Measurements from ENCODE around the gene C2orf15.

C2orf15 gene

DNA sequence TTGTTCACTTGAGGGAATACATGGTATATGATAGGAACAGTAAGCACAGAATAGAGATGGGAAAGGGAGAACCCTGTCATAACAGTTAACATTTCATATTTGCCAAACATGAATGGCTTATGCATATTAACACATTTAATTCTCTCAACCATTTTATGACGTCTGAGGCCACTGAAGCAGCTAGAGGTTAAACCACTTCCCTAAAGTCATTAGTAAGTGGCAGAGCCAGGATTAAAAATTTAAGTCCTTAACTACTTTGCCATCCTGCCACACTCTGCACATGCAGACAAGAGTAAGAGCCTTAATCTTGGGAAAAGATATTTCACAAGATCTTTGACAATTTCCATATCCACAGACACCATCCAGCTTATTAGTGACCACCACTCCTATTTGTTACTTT is 15.4 kb downstream of the C2orf15 start:
- no peak for DNase-seq
- no peaks in the 10 kb centered on the region for H3K4me1 ChIP-seq
- H3K4me3 ChIP-seq (ENCODE audit: low read depth, low read length) = no peak overlapping the region
- H3K27me3 ChIP-seq = no peaks in the 10 kb centered on the region
- TF ChIP-seq, protein P1, sequence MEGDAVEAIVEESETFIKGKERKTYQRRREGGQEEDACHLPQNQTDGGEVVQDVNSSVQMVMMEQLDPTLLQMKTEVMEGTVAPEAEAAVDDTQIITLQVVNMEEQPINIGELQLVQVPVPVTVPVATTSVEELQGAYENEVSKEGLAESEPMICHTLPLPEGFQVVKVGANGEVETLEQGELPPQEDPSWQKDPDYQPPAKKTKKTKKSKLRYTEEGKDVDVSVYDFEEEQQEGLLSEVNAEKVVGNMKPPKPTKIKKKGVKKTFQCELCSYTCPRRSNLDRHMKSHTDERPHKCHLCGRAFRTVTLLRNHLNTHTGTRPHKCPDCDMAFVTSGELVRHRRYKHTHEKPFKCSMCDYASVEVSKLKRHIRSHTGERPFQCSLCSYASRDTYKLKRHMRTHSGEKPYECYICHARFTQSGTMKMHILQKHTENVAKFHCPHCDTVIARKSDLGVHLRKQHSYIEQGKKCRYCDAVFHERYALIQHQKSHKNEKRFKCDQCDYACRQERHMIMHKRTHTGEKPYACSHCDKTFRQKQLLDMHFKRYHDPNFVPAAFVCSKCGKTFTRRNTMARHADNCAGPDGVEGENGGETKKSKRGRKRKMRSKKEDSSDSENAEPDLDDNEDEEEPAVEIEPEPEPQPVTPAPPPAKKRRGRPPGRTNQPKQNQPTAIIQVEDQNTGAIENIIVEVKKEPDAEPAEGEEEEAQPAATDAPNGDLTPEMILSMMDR (IDR thresholded peaks at IDR 0.05; ENCODE audit: low read depth, low read length) = no peak
- no peaks in the 10 kb centered on the region for H3K36me3 ChIP-seq
- no peaks in the 10 kb centered on the region for H3K9me3 ChIP-seq

DNA sequence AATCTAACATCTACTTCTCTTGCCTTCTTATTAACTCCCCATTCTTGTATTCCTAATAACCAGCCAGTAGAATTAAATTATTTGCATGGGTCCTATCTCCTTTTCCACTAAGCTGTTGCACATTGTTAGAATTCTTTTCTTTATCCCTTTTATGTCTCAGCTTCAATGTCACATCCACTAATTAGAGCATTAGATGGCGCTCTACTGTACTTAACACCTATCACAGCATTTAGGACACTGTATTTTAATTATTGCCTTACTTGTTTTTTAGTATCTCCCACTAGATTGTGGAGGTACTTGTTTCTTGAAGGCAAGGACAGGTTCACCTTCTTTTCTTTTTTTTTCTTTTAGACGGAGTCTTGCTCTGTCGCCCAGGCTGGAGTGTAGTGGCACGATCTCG is 17.1 kb downstream of the C2orf15 start:
- Histone ChIP-seq H3K4me1 (no peaks in the 10 kb centered on the region), H3K36me3 (no peaks in the 10 kb centered on the region), H3K27me3 (no peaks in the 10 kb centered on the region), H3K9me3 (no peaks in the 10 kb centered on the region), H3K4me3 (ENCODE audit: low read depth, low read length) (no peak overlapping the region)
- TF ChIP-seq, protein P1 (IDR thresholded peaks at IDR 0.05; ENCODE audit: low read depth, low read length) = no peak
- no peak for DNase-seq

DNA sequence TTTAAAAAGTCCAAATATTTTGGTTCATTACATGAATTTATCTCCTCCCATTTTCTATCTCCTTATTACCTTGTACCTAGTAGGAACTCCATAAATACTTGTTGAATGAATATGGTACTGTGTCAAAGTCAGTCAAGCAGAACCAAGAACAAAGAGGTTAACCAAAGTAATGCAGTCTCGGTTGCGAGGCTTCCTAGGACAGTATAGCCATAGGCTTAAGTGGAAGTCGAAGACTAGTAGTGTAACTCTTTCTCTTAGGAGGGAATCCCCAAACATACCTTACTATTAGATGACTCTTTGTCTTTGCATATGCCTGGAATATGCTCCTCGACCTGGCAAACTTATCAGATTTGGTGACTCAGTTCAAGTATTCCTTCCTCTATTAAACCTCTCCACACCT is 18.1 kb downstream of the C2orf15 start:
- Histone ChIP-seq H3K9me3 (no peaks in the 10 kb centered on the region), H3K27me3 (no peaks in the 10 kb centered on the region), H3K4me1 (no peaks in the 10 kb centered on the region), H3K36me3 (no peaks in the 10 kb centered on the region), H3K4me3 (ENCODE audit: low read depth, low read length) (no peak overlapping the region)
- TF ChIP-seq, protein P1 (IDR thresholded peaks at IDR 0.05; ENCODE audit: low read depth, low read length) = no peak
- no peak for DNase-seq

GRCh38 chr2:99166218-99166617 is 24.7 kb downstream of the C2orf15 start:
- no peaks in the 10 kb centered on the region for H3K9me3 ChIP-seq

GRCh38 chr2:99169534-99169933 is 28.0 kb downstream of the C2orf15 start:
- Histone ChIP-seq H3K9me3 (no peaks in the 10 kb centered on the region), H3K36me3 (no peaks in the 10 kb centered on the region), H3K4me1 (no peaks in the 10 kb centered on the region), H3K27me3 (no peaks in the 10 kb centered on the region), H3K4me3 (ENCODE audit: low read depth, low read length) (no peak overlapping the region)
- DNase-seq = no peak
- TF ChIP-seq, protein P1 (IDR thresholded peaks at IDR 0.05; ENCODE audit: low read depth, low read length) = no peak

More at GRCh38 chr2:99166218-99166617, 24.7 kb downstream of the C2orf15 start:
- Histone ChIP-seq H3K27me3 (no peaks in the 10 kb centered on the region), H3K36me3 (no peaks in the 10 kb centered on the region), H3K4me3 (ENCODE audit: low read depth, low read length) (no peak overlapping the region), H3K4me1 (no peaks in the 10 kb centered on the region)
- TF ChIP-seq, protein P1 (IDR thresholded peaks at IDR 0.05; ENCODE audit: low read depth, low read length) = no peak
- DNase-seq = no peak

DNA sequence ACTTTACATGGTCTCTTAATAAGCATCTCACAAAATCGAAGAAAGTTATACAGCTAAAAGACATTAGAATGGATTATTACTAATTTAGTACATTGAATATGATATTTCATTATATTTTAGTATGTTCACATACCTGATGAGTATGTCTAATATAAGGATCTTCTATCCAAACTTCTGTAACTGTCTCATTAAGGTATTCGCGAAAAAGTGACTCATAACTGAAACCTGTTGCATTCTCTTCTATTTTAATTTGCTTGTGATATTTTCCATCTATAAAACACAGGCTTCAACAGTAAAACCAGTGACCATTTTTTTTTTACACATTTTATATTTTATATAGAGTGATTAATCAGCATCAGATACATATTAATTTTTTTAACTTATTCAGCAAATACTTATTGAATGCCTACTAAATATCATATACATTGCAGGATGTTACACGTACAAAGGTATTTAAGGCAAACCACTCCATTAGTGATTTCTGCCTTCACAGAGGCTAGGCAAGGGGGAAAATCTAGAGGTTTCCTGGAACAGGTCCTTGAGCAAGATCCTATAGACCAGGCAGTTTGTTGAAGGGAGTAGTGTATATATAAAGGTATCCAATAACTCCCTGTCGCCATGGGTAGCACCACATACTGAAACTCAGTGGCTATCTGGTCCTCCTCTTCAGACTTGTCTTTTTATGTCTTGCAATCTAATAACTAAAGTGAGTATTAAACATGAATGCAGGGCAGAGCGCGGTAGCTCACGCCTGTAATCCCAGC is 30.1 kb downstream of the C2orf15 start:
- no peaks in the 10 kb centered on the region for H3K4me1 ChIP-seq
- H3K27me3 ChIP-seq = no peaks in the 10 kb centered on the region
- H3K4me3 ChIP-seq (ENCODE audit: low read depth, low read length) = no peak overlapping the region
- H3K9me3 ChIP-seq = no peaks in the 10 kb centered on the region
- no peak for DNase-seq
- TF ChIP-seq, protein P1 (IDR thresholded peaks at IDR 0.05; ENCODE audit: low read depth, low read length) = no peak
- no peaks in the 10 kb centered on the region for H3K36me3 ChIP-seq

All from BE2C (cell line).